ENCODE results near the gene SEC31B. TPM values are rescaled to one million over a fixed set of nuclear protein-coding genes. Genes with fewer than 3 reads are reported as not detected.

SEC31B gene
- total RNA-seq, 1 experiment from 2014 or later = 6.3 TPM

DNA sequence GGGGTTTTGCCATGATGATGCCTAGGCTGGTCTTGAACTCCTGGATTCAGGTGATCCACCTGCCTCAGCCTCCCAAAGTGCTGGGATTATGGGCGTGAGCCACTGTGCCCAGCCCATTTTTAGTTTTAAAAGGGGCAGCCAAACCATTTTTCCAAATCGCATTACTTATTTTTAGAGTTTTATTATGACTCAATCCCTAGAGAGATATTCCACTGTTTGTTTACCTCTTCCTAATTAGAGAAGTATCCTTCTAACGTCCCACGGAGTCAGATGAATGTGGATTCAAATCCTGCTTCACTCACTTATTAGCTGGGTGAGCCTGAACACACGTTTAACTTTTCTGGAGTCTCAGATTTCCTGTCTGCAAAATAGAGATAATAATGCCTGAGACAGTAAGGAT, 41.7 kb downstream of the SEC31B start:
- Histone ChIP-seq H3T11ph (ENCODE audit: low read length) (no peak overlapping the region), H4K8ac (replicated peaks; ENCODE audit: insufficient read length, low read depth, low read length) (no peak overlapping the region), H2AK5ac (ENCODE audit: insufficient read length, low read length) (no peak overlapping the region), H2BK20ac (ENCODE audit: low read depth, low read length, poor library complexity, severe bottlenecking) (no peak overlapping the region), H3K23ac (ENCODE audit: insufficient read length, low read depth, low read length) (no peak overlapping the region), H3K79me1 (ENCODE audit: insufficient read depth, low read depth, low read length, poor library complexity, severe bottlenecking) (no peaks in the 10 kb centered on the region), H3K79me2 (ENCODE audit: insufficient read depth, low read length) (no peaks in the 10 kb centered on the region), H2BK12ac (ENCODE audit: insufficient read length, low read depth, low read length) (no peak overlapping the region), H3K9ac (ENCODE audit: extremely low read depth, insufficient read length, low read length) (no peak overlapping the region), H3K4ac (ENCODE audit: low read depth, low read length) (no peak overlapping the region), H3K27me3 (ENCODE audit: insufficient read depth, low read length) (peaks cover 25% of the 10 kb centered on the region), H3K9me3 (ENCODE audit: control insufficient read depth, low read depth, low read length) (no peaks in the 10 kb centered on the region), H3K18ac (ENCODE audit: insufficient read length, low read depth, low read length) (no peak overlapping the region), H3K27ac (ENCODE audit: insufficient read length, low read depth, low read length) (no peak overlapping the region), H2BK15ac (ENCODE audit: low read depth, low read length) (no peak overlapping the region), H2BK120ac (ENCODE audit: low read depth, low read length, poor library complexity, severe bottlenecking) (no peak overlapping the region), H3K14ac (ENCODE audit: insufficient read depth, low read length) (no peak overlapping the region), H3K4me1 (ENCODE audit: insufficient read depth, low read length) (no peaks in the 10 kb centered on the region; the same call in none of the 2 replicates), H3K56ac (ENCODE audit: insufficient read length, low read depth, low read length) (no peak overlapping the region), H4K91ac (ENCODE audit: insufficient read length, low read depth, low read length) (no peak overlapping the region), H4K20me1 (ENCODE audit: control insufficient read depth, insufficient read depth, insufficient read length) (no peaks in the 10 kb centered on the region), H4K5ac (ENCODE audit: insufficient read length, low read depth, low read length) (no peak overlapping the region), H2BK5ac (ENCODE audit: insufficient read length, low read length) (no peak overlapping the region), H3K23me2 (ENCODE audit: insufficient read length, low read depth, low read length, poor library complexity, severe bottlenecking) (peaks cover 8% of the 10 kb centered on the region), H2AFZ (ENCODE audit: low read length) (no peak overlapping the region), H3K4me2 (ENCODE audit: insufficient read depth, insufficient read length, low read length) (no peak overlapping the region)
- Mint-ChIP-seq H3K36me3 (ENCODE audit: insufficient read depth in 1 of 3, low read depth in 3 of 3) (no peaks in the 10 kb centered on the region), H3K27me3 (ENCODE audit: low read depth) (peaks cover 87% of the 10 kb centered on the region), H3K4me1 (peaks cover 7 to 8% of the 10 kb centered on the region in 2 experiments), H3K4me3 (no peak overlapping the region), H3K9me3 (0 out of 5 replicates have a peak, but pooled peaks cover 0 to 3% of the 10 kb centered on the region in 2 experiments), H3K27ac (no peak overlapping the region)
- WGBS (ENCODE audit: extremely low coverage, insufficient read length, low lambda C conversion rate) = no CpG with 5 or more reads among the region's 5 CpGs
- TF ChIP-seq, protein P1, sequence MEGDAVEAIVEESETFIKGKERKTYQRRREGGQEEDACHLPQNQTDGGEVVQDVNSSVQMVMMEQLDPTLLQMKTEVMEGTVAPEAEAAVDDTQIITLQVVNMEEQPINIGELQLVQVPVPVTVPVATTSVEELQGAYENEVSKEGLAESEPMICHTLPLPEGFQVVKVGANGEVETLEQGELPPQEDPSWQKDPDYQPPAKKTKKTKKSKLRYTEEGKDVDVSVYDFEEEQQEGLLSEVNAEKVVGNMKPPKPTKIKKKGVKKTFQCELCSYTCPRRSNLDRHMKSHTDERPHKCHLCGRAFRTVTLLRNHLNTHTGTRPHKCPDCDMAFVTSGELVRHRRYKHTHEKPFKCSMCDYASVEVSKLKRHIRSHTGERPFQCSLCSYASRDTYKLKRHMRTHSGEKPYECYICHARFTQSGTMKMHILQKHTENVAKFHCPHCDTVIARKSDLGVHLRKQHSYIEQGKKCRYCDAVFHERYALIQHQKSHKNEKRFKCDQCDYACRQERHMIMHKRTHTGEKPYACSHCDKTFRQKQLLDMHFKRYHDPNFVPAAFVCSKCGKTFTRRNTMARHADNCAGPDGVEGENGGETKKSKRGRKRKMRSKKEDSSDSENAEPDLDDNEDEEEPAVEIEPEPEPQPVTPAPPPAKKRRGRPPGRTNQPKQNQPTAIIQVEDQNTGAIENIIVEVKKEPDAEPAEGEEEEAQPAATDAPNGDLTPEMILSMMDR (conservative IDR thresholded peaks at IDR 0.05) = no peak
- no peak for DNase-seq
